ENCODE results near the gene MAPT.

MAPT gene

GRCh38 chr17:45929344-45929743 lies 35.0 kb downstream of the MAPT start:
- H3K14ac ChIP-seq (ENCODE audit: low read length in 2 of 2): no peak overlapping the region
- H2BK15ac ChIP-seq (ENCODE audit: low read depth, poor library complexity, severe bottlenecking): no peak overlapping the region
- H2AFZ ChIP-seq (ENCODE audit: low read depth, low read length): no peak overlapping the region
- H3K36me3 ChIP-seq (ENCODE audit: control insufficient read depth in 1 of 2, insufficient read depth in 2 of 2, low read depth in 1 of 2, low read length in 2 of 2): no peaks in the 10 kb centered on the region
- peaks cover 7 to 16% of the 10 kb centered on the region in 2 experiments for H3K27me3 ChIP-seq (ENCODE audit: control insufficient read depth in 1 of 2, insufficient read depth in 1 of 2, low read length in 2 of 2)
- H3K9ac ChIP-seq (ENCODE audit: low read length): no peak overlapping the region
- H3K18ac ChIP-seq (ENCODE audit: low read depth in 1 of 2, low read length in 2 of 2): no peak overlapping the region
- no peak overlapping the region for H3K4me3 ChIP-seq (ENCODE audit: insufficient read depth in 1 of 2, low read depth in 1 of 2, low read length in 2 of 2)
- no peak overlapping the region for H3K27ac ChIP-seq (ENCODE audit: low read length, poor library complexity, severe bottlenecking)
- no peaks in the 10 kb centered on the region for H3K79me1 ChIP-seq (replicated peaks; ENCODE audit: low read length, poor library complexity, severe bottlenecking)
- H3K4me2 ChIP-seq (ENCODE audit: low read length, poor library complexity, severe bottlenecking): no peak overlapping the region
- no peaks in the 10 kb centered on the region for H3K4me1 ChIP-seq (ENCODE audit: control insufficient read depth, insufficient read depth, low read depth, low read length)
- H4K8ac ChIP-seq (ENCODE audit: low read length): no peak overlapping the region
- no peak overlapping the region for H2BK120ac ChIP-seq (ENCODE audit: low read depth, low read length)
- no peak overlapping the region for H2BK12ac ChIP-seq (ENCODE audit: low read length in 2 of 2)
- H2AK5ac ChIP-seq (ENCODE audit: low read length, severe bottlenecking): no peak overlapping the region
- H4K91ac ChIP-seq (ENCODE audit: low read length): no peak overlapping the region
- H3K23ac ChIP-seq (ENCODE audit: low read length in 2 of 2): no peak overlapping the region
- H3K9me3 ChIP-seq (ENCODE audit: control insufficient read depth, low read length): peaks cover 5% of the 10 kb centered on the region
- 100% methylated on average over 1 of the region's 1 CpG for WGBS
- H3K4ac ChIP-seq (ENCODE audit: low read depth in 1 of 2, low read length in 2 of 2): no peak overlapping the region
- no peak for DNase-seq
- no peak overlapping the region for H2BK5ac ChIP-seq (ENCODE audit: low read depth, low read length, poor library complexity, severe bottlenecking)

- no peak overlapping the region for H2AK5ac ChIP-seq (ENCODE audit: low read length, severe bottlenecking)
- H3K14ac ChIP-seq (ENCODE audit: low read length in 2 of 2): no peak overlapping the region
- peaks cover 16 to 23% of the 10 kb centered on the region in 2 experiments for H3K27me3 ChIP-seq (ENCODE audit: control insufficient read depth in 1 of 2, insufficient read depth in 1 of 2, low read length in 2 of 2)
- no peak overlapping the region for H2AFZ ChIP-seq (ENCODE audit: low read depth, low read length)
- no peaks in the 10 kb centered on the region for H3K4me1 ChIP-seq (ENCODE audit: control insufficient read depth, insufficient read depth, low read depth, low read length)
- H3K4me2 ChIP-seq (ENCODE audit: low read length, poor library complexity, severe bottlenecking): no peak overlapping the region
- 89% methylated on average over 8 of the region's 8 CpGs for WGBS
- H4K8ac ChIP-seq (ENCODE audit: low read length): no peak overlapping the region
- no peaks in the 10 kb centered on the region for H3K36me3 ChIP-seq (ENCODE audit: control insufficient read depth in 1 of 2, insufficient read depth in 2 of 2, low read depth in 1 of 2, low read length in 2 of 2)
- H3K79me1 ChIP-seq (replicated peaks; ENCODE audit: low read length, poor library complexity, severe bottlenecking): no peaks in the 10 kb centered on the region
- no peak overlapping the region for H3K4me3 ChIP-seq (ENCODE audit: insufficient read depth in 1 of 2, low read depth in 1 of 2, low read length in 2 of 2)
- DNase-seq: no peak
- H2BK5ac ChIP-seq (ENCODE audit: low read depth, low read length, poor library complexity, severe bottlenecking): no peak overlapping the region
- H3K4ac ChIP-seq (ENCODE audit: low read depth in 1 of 2, low read length in 2 of 2): no peak overlapping the region
- H3K9me3 ChIP-seq (ENCODE audit: control insufficient read depth, low read length): peaks cover 5% of the 10 kb centered on the region
- H2BK15ac ChIP-seq (ENCODE audit: low read depth, poor library complexity, severe bottlenecking): no peak overlapping the region
- no peak overlapping the region for H2BK120ac ChIP-seq (ENCODE audit: low read depth, low read length)
- no peak overlapping the region for H3K18ac ChIP-seq (ENCODE audit: low read depth in 1 of 2, low read length in 2 of 2)
- H2BK12ac ChIP-seq (ENCODE audit: low read length in 2 of 2): no peak overlapping the region
- no peak overlapping the region for H3K23ac ChIP-seq (ENCODE audit: low read length in 2 of 2)
- H4K91ac ChIP-seq (ENCODE audit: low read length): no peak overlapping the region
- H3K27ac ChIP-seq (ENCODE audit: low read length, poor library complexity, severe bottlenecking): no peak overlapping the region
- H3K9ac ChIP-seq (ENCODE audit: low read length): no peak overlapping the region
Observed at GRCh38 chr17:45930420-45930951, 36.1 kb downstream of the MAPT start.

GRCh38 chr17:45931677-45932076 lies 37.3 kb downstream of the MAPT start:
- Histone ChIP-seq H3K23ac (ENCODE audit: low read length in 2 of 2) (no peak overlapping the region), H3K4ac (ENCODE audit: low read depth in 1 of 2, low read length in 2 of 2) (no peak overlapping the region), H4K91ac (ENCODE audit: low read length) (no peak overlapping the region), H2AK5ac (ENCODE audit: low read length, severe bottlenecking) (no peak overlapping the region), H3K9me3 (ENCODE audit: control insufficient read depth, low read length) (peaks cover 5% of the 10 kb centered on the region), H3K4me1 (ENCODE audit: control insufficient read depth, insufficient read depth, low read depth, low read length) (no peaks in the 10 kb centered on the region), H3K4me2 (ENCODE audit: low read length, poor library complexity, severe bottlenecking) (no peak overlapping the region), H3K14ac (ENCODE audit: low read length in 2 of 2) (no peak overlapping the region), H3K27me3 (ENCODE audit: control insufficient read depth in 1 of 2, insufficient read depth in 1 of 2, low read length in 2 of 2) (peaks cover 27 to 35% of the 10 kb centered on the region in 2 experiments), H2BK15ac (ENCODE audit: low read depth, poor library complexity, severe bottlenecking) (no peak overlapping the region), H4K8ac (ENCODE audit: low read length) (no peak overlapping the region), H3K4me3 (ENCODE audit: insufficient read depth in 1 of 2, low read depth in 1 of 2, low read length in 2 of 2) (no peak overlapping the region), H3K79me1 (replicated peaks; ENCODE audit: low read length, poor library complexity, severe bottlenecking) (no peaks in the 10 kb centered on the region), H2BK5ac (ENCODE audit: low read depth, low read length, poor library complexity, severe bottlenecking) (no peak overlapping the region), H2BK12ac (ENCODE audit: low read length in 2 of 2) (no peak overlapping the region), H3K18ac (ENCODE audit: low read depth in 1 of 2, low read length in 2 of 2) (no peak overlapping the region), H3K36me3 (ENCODE audit: control insufficient read depth in 1 of 2, insufficient read depth in 2 of 2, low read depth in 1 of 2, low read length in 2 of 2) (no peaks in the 10 kb centered on the region), H2AFZ (ENCODE audit: low read depth, low read length) (no peak overlapping the region), H2BK120ac (ENCODE audit: low read depth, low read length) (no peak overlapping the region), H3K9ac (ENCODE audit: low read length) (no peak overlapping the region), H3K27ac (ENCODE audit: low read length, poor library complexity, severe bottlenecking) (no peak overlapping the region)
- DNase-seq: no peak
- 96% methylated on average over 2 of the region's 2 CpGs for WGBS

- H2BK5ac ChIP-seq (ENCODE audit: low read depth, low read length, poor library complexity, severe bottlenecking): no peak overlapping the region
- no peak overlapping the region for H2BK15ac ChIP-seq (ENCODE audit: low read depth, poor library complexity, severe bottlenecking)
- H2AK5ac ChIP-seq (ENCODE audit: low read length, severe bottlenecking): no peak overlapping the region
- peak overlapping the region in 1 of 2 experiments; percentile 52 for H2BK12ac ChIP-seq (ENCODE audit: low read length in 2 of 2)
- H4K8ac ChIP-seq (ENCODE audit: low read length): no peak overlapping the region
- no peak overlapping the region for H3K9ac ChIP-seq (ENCODE audit: low read length)
- no peak overlapping the region for H2BK120ac ChIP-seq (ENCODE audit: low read depth, low read length)
- no peak overlapping the region for H3K4me2 ChIP-seq (ENCODE audit: low read length, poor library complexity, severe bottlenecking)
- peak overlapping the region in 1 of 2 experiments; percentile 15 for H3K14ac ChIP-seq (ENCODE audit: low read length in 2 of 2)
- H3K9me3 ChIP-seq (ENCODE audit: control insufficient read depth, low read length): no peaks in the 10 kb centered on the region
- H2AFZ ChIP-seq (ENCODE audit: low read depth, low read length): no peak overlapping the region
- no peak overlapping the region for H3K4me3 ChIP-seq (ENCODE audit: insufficient read depth in 1 of 2, low read depth in 1 of 2, low read length in 2 of 2)
- no peak overlapping the region for H4K91ac ChIP-seq (ENCODE audit: low read length)
- H3K18ac ChIP-seq (ENCODE audit: low read depth in 1 of 2, low read length in 2 of 2): no peak overlapping the region
- H3K36me3 ChIP-seq (ENCODE audit: control insufficient read depth in 1 of 2, insufficient read depth in 2 of 2, low read depth in 1 of 2, low read length in 2 of 2): no peaks in the 10 kb centered on the region
- H3K4me1 ChIP-seq (ENCODE audit: control insufficient read depth, insufficient read depth, low read depth, low read length): peaks cover 2% of the 10 kb centered on the region
- H3K27me3 ChIP-seq (ENCODE audit: control insufficient read depth in 1 of 2, insufficient read depth in 1 of 2, low read length in 2 of 2): peaks cover 40 to 46% of the 10 kb centered on the region in 2 experiments
- no peak overlapping the region for H3K23ac ChIP-seq (ENCODE audit: low read length in 2 of 2)
- H3K4ac ChIP-seq (ENCODE audit: low read depth in 1 of 2, low read length in 2 of 2): no peak overlapping the region
- DNase-seq: no peak
- no peaks in the 10 kb centered on the region for H3K79me1 ChIP-seq (replicated peaks; ENCODE audit: low read length, poor library complexity, severe bottlenecking)
- H3K27ac ChIP-seq (ENCODE audit: low read length, poor library complexity, severe bottlenecking): no peak overlapping the region
- WGBS: 93% methylated on average over 11 of the region's 12 CpGs
Observed at GRCh38 chr17:45934044-45934979, 40.0 kb downstream of the MAPT start.
